ENCODE data around the gene EME1. TPM values are rescaled to one million over a fixed set of nuclear protein-coding genes. Genes with fewer than 3 reads are reported as not detected.
"Not testable (repeated sequence)": the region's sequence is repeated elsewhere in the genome, so short reads cannot be mapped to it uniquely, and the experiment has no call there.

Gene EME1
- total RNA-seq, 4 donors from 2014 or later, result 0.27 to 1.3 (median 0.38) TPM

- WGBS, 2 donors, result 17 to 28% methylated on average over 3 of the region's 3 CpGs
- intact Hi-C loops (cut with DNase I; ENCODE audit: low total_unique reads), result no loop called here
Observed at GRCh38 chr17:50394711-50395110, 21.7 kb downstream of the EME1 start.

DNA sequence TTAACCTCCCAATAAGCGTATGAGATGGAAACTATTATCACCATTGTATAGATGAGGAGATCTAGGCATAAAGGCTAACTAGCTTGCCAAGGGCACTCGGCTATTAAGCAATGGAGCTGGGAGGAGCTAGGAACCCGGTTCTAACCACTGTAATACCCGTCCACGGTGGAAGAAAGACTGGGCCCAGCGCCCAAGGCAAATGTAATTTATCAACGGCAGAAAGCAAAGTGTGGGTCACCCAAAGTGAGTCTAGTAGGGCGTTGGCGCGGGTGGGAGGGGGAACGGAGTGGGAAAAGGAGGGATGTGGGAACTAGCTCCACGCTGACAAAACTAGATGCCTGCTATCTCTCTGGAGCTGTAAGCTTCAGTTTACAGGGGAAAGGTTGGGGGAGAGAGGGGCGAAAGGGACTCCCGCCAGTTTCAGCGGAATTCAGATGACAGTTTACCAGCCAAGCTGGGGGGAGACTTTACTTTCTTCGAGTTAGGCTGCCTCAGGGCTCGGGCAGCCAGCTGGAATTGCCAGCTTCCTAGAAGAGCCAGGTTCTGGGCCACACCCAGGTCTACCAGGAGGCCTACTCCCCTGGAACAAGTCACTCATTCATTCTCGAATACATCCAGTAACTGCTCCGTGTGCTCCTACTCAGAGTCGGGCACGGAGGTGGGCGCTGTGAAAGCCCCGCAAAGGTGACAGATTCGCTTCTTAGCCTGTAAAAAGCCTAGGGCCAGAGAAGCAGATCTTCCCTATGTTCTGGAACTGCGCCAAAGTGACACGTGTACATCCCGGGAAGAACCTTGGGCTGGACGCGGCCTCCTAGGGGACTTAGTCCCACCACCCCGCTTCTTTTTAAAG, 23.5 kb downstream of the EME1 start:
- peak; percentile 35 to 88 for DNase-seq (ENCODE audit: low spot score in 2 of 2)
- 2% methylated on average over 30 of the region's 30 CpGs for WGBS, 2 donors

More at GRCh38 chr17:50394711-50395110, 21.7 kb downstream of the EME1 start:
- no peak overlapping the region for H3K4me3 ChIP-seq (ENCODE audit: low read depth, poor library complexity, severe bottlenecking)
- TF ChIP-seq POLR2A (IDR thresholded peaks at IDR 0.05), result no peak
- TF ChIP-seq, protein P1, sequence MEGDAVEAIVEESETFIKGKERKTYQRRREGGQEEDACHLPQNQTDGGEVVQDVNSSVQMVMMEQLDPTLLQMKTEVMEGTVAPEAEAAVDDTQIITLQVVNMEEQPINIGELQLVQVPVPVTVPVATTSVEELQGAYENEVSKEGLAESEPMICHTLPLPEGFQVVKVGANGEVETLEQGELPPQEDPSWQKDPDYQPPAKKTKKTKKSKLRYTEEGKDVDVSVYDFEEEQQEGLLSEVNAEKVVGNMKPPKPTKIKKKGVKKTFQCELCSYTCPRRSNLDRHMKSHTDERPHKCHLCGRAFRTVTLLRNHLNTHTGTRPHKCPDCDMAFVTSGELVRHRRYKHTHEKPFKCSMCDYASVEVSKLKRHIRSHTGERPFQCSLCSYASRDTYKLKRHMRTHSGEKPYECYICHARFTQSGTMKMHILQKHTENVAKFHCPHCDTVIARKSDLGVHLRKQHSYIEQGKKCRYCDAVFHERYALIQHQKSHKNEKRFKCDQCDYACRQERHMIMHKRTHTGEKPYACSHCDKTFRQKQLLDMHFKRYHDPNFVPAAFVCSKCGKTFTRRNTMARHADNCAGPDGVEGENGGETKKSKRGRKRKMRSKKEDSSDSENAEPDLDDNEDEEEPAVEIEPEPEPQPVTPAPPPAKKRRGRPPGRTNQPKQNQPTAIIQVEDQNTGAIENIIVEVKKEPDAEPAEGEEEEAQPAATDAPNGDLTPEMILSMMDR (IDR thresholded peaks at IDR 0.05), result no peak
- DNase-seq (ENCODE audit: low spot score in 2 of 2), result no peak

GRCh38 chr17:50397111-50397918, 24.3 kb downstream of the EME1 start, which contains the start of gene LRRC59:
LRRC59 (minus strand) TSS chr17:50397523; CDS start chr17:50397317, 206 bp downstream.
- peak; percentile 84 to 97 for DNase-seq (ENCODE audit: low spot score in 2 of 2)
- peak within 1 kb of the TSS; percentile 77 for H3K4me3 ChIP-seq (ENCODE audit: low read depth, poor library complexity, severe bottlenecking)
- WGBS, 2 donors, result 0 to 1% methylated on average over 28 to 61 of the region's 70 CpGs
- TF ChIP-seq POLR2A (IDR thresholded peaks at IDR 0.05), result no peak
- TF ChIP-seq, protein P1 (IDR thresholded peaks at IDR 0.05), result peak in 1 of 3 donors; percentile 79
- intact Hi-C loops (cut with DNase I; ENCODE audit: low total_unique reads), result no loop called here

More for the DNA sequence above, 23.5 kb downstream of the EME1 start:
- peak overlapping the region; percentile 77 for H3K4me3 ChIP-seq (ENCODE audit: low read depth, poor library complexity, severe bottlenecking)
- intact Hi-C loops (cut with DNase I; ENCODE audit: low total_unique reads), result no loop called here
- TF ChIP-seq POLR2A (IDR thresholded peaks at IDR 0.05), result no peak
- TF ChIP-seq, protein P1 (IDR thresholded peaks at IDR 0.05), result no peak

DNA sequence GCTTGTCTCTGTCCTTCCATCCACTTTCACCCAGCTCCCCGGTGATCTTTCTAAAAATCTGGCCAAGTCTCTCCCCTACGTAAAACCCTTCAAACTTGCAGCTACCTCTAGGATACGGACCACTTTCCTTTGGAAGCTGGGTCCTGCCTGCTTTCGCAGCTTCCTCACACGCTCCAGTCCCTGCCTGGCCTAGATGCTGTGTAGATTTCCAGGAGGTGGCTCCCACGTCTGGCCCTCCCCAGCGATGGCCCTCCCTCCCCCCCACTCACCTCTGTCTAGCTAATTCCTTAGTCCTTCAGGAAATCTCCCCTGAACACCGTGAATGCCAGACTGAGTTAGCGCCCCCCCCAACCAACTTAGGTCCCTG, 24.9 kb downstream of the EME1 start:
- intact Hi-C loops (cut with DNase I; ENCODE audit: low total_unique reads), result no loop called here
- WGBS, 2 donors, result 54 to 55% methylated on average over 9 of the region's 9 CpGs
- TF ChIP-seq, protein P1 (IDR thresholded peaks at IDR 0.05), result no peak
- no peak for TF ChIP-seq POLR2A (IDR thresholded peaks at IDR 0.05)
- H3K4me3 ChIP-seq (ENCODE audit: low read depth, poor library complexity, severe bottlenecking), result no peak overlapping the region
- DNase-seq (ENCODE audit: low spot score in 2 of 2), result no peak

DNA sequence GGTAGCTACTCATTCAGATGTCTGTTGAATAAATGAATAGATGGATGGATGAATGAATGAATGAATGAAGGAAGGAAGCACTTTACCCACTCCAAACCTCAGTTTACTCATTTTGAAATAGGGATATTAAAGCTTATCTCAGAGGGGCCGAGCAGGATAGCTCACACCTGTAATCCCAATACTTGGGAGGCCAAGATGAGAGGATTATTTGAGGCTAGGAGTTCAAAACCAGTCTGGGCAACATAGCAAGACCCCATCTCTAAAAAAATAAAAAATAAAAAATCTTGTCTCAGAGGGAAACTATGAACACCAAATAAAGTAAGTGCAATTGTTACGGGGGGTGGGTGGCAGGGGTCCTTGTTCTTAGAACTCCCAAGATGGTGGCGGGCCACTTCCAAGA, 25.6 kb downstream of the EME1 start:
- WGBS, 2 donors, result 96 to 97% methylated on average over 3 of the region's 3 CpGs

GRCh38 chr17:50399591-50399990, 26.6 kb downstream of the EME1 start:
- WGBS, 2 donors, result 92 to 95% methylated on average over 8 of the region's 8 CpGs

More for the DNA sequence above, 25.6 kb downstream of the EME1 start:
- H3K4me3 ChIP-seq (ENCODE audit: low read depth, poor library complexity, severe bottlenecking); DNase-seq (ENCODE audit: low spot score in 2 of 2); intact Hi-C loops (cut with DNase I; ENCODE audit: low total_unique reads): not testable (repeated sequence)

DNA sequence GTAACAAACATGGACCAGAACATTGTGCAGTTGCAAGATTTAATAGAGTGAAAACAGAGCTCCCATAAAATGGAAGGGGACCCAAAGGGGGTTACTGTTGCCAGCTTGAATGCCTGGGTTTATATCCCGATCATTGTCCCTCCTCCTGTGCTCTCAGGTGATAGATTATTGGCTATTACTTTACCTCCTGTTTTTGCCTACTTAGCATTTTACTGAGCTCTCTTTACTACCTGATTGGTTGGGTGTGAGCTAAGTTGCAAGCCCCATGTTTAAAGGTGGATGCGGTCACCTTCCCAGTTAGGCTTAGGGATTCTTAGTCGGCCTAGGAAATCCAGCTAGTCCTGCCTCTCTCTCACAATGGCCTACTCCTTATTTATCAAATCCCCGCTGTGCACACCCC, 32.3 kb downstream of the EME1 start:
- DNase-seq (ENCODE audit: low spot score in 2 of 2); H3K4me3 ChIP-seq (ENCODE audit: low read depth, poor library complexity, severe bottlenecking); intact Hi-C loops (cut with DNase I; ENCODE audit: low total_unique reads): not testable (repeated sequence)
- WGBS, 2 donors, result 88 to 93% methylated on average over 4 of the region's 4 CpGs

More at GRCh38 chr17:50399591-50399990, 26.6 kb downstream of the EME1 start:
- intact Hi-C loops (cut with DNase I; ENCODE audit: low total_unique reads); H3K4me3 ChIP-seq (ENCODE audit: low read depth, poor library complexity, severe bottlenecking); DNase-seq (ENCODE audit: low spot score in 2 of 2): not testable (repeated sequence)

Measured in lower leg skin (tissue), 4 donors.